ENCODE results near the gene NR4A3. TPM values are rescaled to one million over a fixed set of nuclear protein-coding genes. Genes with fewer than 3 reads are reported as not detected.

The NR4A3 gene
- total and polyA plus RNA-seq, 2 of the 13 experiments (the other 11 are each of a cell fraction or from before 2014, with no cell fraction given), result 0.02 to 0.09 TPM

GRCh38 chr9:99824378-99825171 is 2.9 kb downstream of the NR4A3 start (continued):
- TF ChIP-seq, protein P1, sequence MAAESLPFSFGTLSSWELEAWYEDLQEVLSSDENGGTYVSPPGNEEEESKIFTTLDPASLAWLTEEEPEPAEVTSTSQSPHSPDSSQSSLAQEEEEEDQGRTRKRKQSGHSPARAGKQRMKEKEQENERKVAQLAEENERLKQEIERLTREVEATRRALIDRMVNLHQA (CRISPR knock-in tag; IDR thresholded peaks at IDR 0.05), result no peak
- TF ChIP-seq, protein P2, sequence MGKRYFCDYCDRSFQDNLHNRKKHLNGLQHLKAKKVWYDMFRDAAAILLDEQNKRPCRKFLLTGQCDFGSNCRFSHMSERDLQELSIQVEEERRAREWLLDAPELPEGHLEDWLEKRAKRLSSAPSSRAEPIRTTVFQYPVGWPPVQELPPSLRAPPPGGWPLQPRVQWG (CRISPR knock-in tag; IDR thresholded peaks at IDR 0.05; ENCODE audit: borderline replicate concordance, low read depth), result no peak
- TF ChIP-seq TP53 (CRISPR knock-in tag; conservative IDR thresholded peaks at IDR 0.05), result no peak
- no peak for TF ChIP-seq PBX2 (CRISPR knock-in tag; IDR thresholded peaks at IDR 0.05)
- TF ChIP-seq ARID5B (CRISPR knock-in tag; IDR thresholded peaks at IDR 0.05), result 0 out of 2 replicates have a peak, but pooled peaks have one; percentile 8
- TF ChIP-seq ZNF569 (CRISPR knock-in tag; IDR thresholded peaks at IDR 0.05; ENCODE audit: borderline replicate concordance), result no peak
- TF ChIP-seq JUND (CRISPR knock-in tag; IDR thresholded peaks at IDR 0.05), result no peak
- TF ChIP-seq SNRNP70 (IDR thresholded peaks at IDR 0.05; ENCODE audit: low read depth, low read length), result no peak
- TF ChIP-seq ZNF260 (CRISPR knock-in tag; IDR thresholded peaks at IDR 0.05; ENCODE audit: borderline replicate concordance, low read depth), result no peak
- TF ChIP-seq HOXA7 (CRISPR knock-in tag; IDR thresholded peaks at IDR 0.05), result no peak
- no peak for TF ChIP-seq RAD51 (IDR thresholded peaks at IDR 0.05; ENCODE audit: borderline replicate concordance)
- no peak; the same call in 1 of the 2 replicates for TF ChIP-seq ZNF710 (CRISPR knock-in tag; IDR thresholded peaks at IDR 0.05; ENCODE audit: borderline replicate concordance)
- TF ChIP-seq ZSCAN22 (CRISPR knock-in tag; IDR thresholded peaks at IDR 0.05), result no peak
- TF ChIP-seq PRPF4 (IDR thresholded peaks at IDR 0.05; ENCODE audit: low read depth, low read length, poor library complexity, severe bottlenecking), result no peak
- peak; percentile 73 for TF ChIP-seq ZFX (CRISPR knock-in tag; IDR thresholded peaks at IDR 0.05; ENCODE audit: low read depth)
- TF ChIP-seq ZNF281 (CRISPR knock-in tag; IDR thresholded peaks at IDR 0.05; ENCODE audit: borderline replicate concordance), result no peak
- TF ChIP-seq PAF1 (CRISPR knock-in tag; IDR thresholded peaks at IDR 0.05), result no peak
- TF ChIP-seq ZC3H13 (CRISPR knock-in tag; IDR thresholded peaks at IDR 0.05), result no peak

All from HepG2 (cell line).